HepG2 (cell line): ENCODE data around the gene MTMR4. TPM values are rescaled to one million over a fixed set of nuclear protein-coding genes. Genes with fewer than 3 reads are reported as not detected.
A peak's percentile ranks its signal among the peaks of the same experiment; 100 is the strongest.

Source experiments
- ARID3A ChIP-seq: IDR thresholded peaks from 2 replicates; pipeline ENCODE4 v1.6.1; 2012; ENCODE audit warnings: low read depth, low read length, improper control_type of control experiment
- CEBPG ChIP-seq: IDR thresholded peaks from 2 replicates; pipeline ENCODE4 v1.6.1; 2016
- FOSL1 ChIP-seq: sonication (generic); formaldehyde crosslinking; IDR thresholded peaks from 2 replicates; pipeline ENCODE4 v1.9.0; 2021; ENCODE audit warnings: missing genetic modification reagents, borderline replicate concordance
- HOMEZ ChIP-seq: IDR thresholded peaks from 2 replicates; pipeline ENCODE4 v1.6.1; 2016; ENCODE audit warnings: low read depth
- HOXD1 ChIP-seq: sonication (generic); formaldehyde crosslinking; IDR thresholded peaks from 2 replicates; pipeline ENCODE4 v1.5.0; 2020; ENCODE audit warnings: missing genetic modification reagents
- KAT8 ChIP-seq: IDR thresholded peaks from 2 replicates; pipeline ENCODE4 v1.6.1; 2016; ENCODE audit warnings: missing genetic modification reagents, missing compliant biosample characterization
- KDM3A ChIP-seq: IDR thresholded peaks from 2 replicates; pipeline ENCODE4 v1.6.1; 2018; ENCODE audit warnings: low read depth, missing compliant biosample characterization
- KDM4B ChIP-seq: sonication (generic); formaldehyde crosslinking; IDR thresholded peaks from 2 replicates; pipeline ENCODE4 v1.4.0; 2020; ENCODE audit warnings: missing genetic modification reagents
- MXD4 ChIP-seq: IDR thresholded peaks from 2 replicates; pipeline ENCODE4 v1.6.1; 2016; ENCODE audit warnings: mild to moderate bottlenecking, missing biosample characterization, missing genetic modification reagents
- REL ChIP-seq: sonication (generic); formaldehyde crosslinking; conservative IDR thresholded peaks from 2 replicates; pipeline ENCODE4 v1.8.0; 2022; ENCODE audit warnings: mild to moderate bottlenecking, missing genetic modification reagents, moderate library complexity
- RNF2 ChIP-seq: fragments of 450-650 bp; conservative IDR thresholded peaks from 2 replicates; pipeline ENCODE4 v1.6.1; 2016; ENCODE audit warnings: low read depth
- SCMH1 ChIP-seq: sonication (generic); formaldehyde crosslinking; IDR thresholded peaks from 2 replicates; pipeline ENCODE4 v1.9.0; 2021; ENCODE audit warnings: missing genetic modification reagents, mild to moderate bottlenecking, borderline replicate concordance
- TARDBP ChIP-seq: sonication (generic); formaldehyde crosslinking; IDR thresholded peaks from 2 replicates; pipeline ENCODE4 v1.8.0; 2022; ENCODE audit warnings: mild to moderate bottlenecking, missing genetic modification reagents
- TOPORS ChIP-seq: sonication (generic); formaldehyde crosslinking; IDR thresholded peaks from 2 replicates; pipeline ENCODE4 v1.8.0; 2023; ENCODE audit warnings: mild to moderate bottlenecking, missing genetic modification reagents
- ZGPAT ChIP-seq: IDR thresholded peaks from 2 replicates; pipeline ENCODE4 v1.6.1; 2016; ENCODE audit warnings: mild to moderate bottlenecking
- ZNF512B ChIP-seq: sonication (generic); formaldehyde crosslinking; IDR thresholded peaks from 2 replicates; pipeline ENCODE4 v1.5.1; 2020; ENCODE audit warnings: missing genetic modification reagents, mild to moderate bottlenecking, borderline replicate concordance
- ZNF747 ChIP-seq: sonication (generic); formaldehyde crosslinking; IDR thresholded peaks from 2 replicates; pipeline ENCODE4 v1.8.1; 2023; ENCODE audit warnings: missing genetic modification reagents, mild to moderate bottlenecking, borderline replicate concordance
- polyA plus RNA-seq, 8 experiments: library from polyadenylated mRNA; depleted of rRNA in 3 of 8; stranded (reverse) in 7 of 8; unstranded in 1 of 8; fragments of >200 nt; fragmentation: Illumina TruSeq in 4 of 8; extraction: Trizol in 4 of 8; gene quantifications; 2 replicates each; pipeline versions ENCODE4 v1.2.1 to v1.2.3, GENCODE V29; 2011 to 2016; ENCODE audit warnings: low read depth in 4 of 8, missing spikeins in 1 of 8, mixed read lengths in 1 of 8; ENCODE audit not compliant: insufficient read depth in 1 of 8
- total RNA-seq, 5 experiments: library from RNA; depleted of rRNA; stranded (reverse); fragments of >200 nt; fragmentation: Illumina TruSeq; extraction: Trizol; gene quantifications; 2 replicates each; pipeline ENCODE4 v1.2.3, GENCODE V29; 2016; ENCODE audit warnings: low read depth in 1 of 5
- TF ChIP-seq, protein P1 (sequence below): sonication (generic); formaldehyde crosslinking; IDR thresholded peaks from 2 replicates; pipeline ENCODE4 v1.4.0; 2020; ENCODE audit warnings: mild to moderate bottlenecking, low read depth, missing genetic modification reagents
- TF ChIP-seq, protein P2 (sequence below): sonication (generic); formaldehyde crosslinking; IDR thresholded peaks from 2 replicates; pipeline ENCODE4 v1.4.0; 2020; ENCODE audit warnings: missing genetic modification reagents, borderline replicate concordance

Gene MTMR4
- total and polyA plus RNA-seq, 2 of the 13 experiments (the other 11 are each of a cell fraction or from before 2014, with no cell fraction given), result 62.5 to 65.1 TPM

DNA sequence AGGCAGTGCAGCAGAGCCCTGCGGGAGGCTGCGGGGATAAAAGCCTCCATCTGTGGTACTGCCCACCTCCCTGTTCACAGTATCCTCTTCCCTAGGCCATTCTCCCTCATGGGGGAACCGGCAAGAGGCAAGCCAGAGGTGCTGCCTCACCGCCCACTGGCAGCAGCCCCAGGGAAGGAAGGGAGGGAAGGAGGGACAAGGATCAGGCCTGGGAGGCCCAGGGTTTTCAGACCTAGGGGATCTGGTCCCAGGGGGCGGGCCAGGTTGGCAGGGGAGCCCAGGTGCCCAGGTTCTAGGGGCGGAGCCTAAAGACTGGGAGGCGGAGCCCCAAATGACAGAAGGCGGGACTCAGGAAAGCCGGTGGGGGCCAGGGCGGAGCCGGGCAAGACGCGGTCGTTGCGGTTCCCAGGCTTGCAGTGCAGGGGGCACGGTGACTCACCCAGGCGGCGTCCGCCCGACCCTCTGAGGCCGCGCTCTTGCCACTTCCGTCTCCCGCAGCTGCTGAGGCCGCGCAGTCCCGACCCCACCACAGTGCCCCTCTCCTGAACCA is 3.0 kb upstream of the MTMR4 start (continued):
- TF ChIP-seq HOMEZ (CRISPR knock-in tag) (no peak), KDM4B (CRISPR knock-in tag) (no peak), ZGPAT (CRISPR knock-in tag) (peak; percentile 43; the same call in 1 of the 2 replicates), SCMH1 (CRISPR knock-in tag) (no peak), FOSL1 (CRISPR knock-in tag) (peak; percentile 85), TARDBP (CRISPR knock-in tag) (no peak), MXD4 (CRISPR knock-in tag) (no peak), HOXD1 (CRISPR knock-in tag) (no peak), TOPORS (CRISPR knock-in tag) (no peak), REL (CRISPR knock-in tag) (no peak), RNF2 (no peak), KAT8 (no peak), KDM3A (CRISPR knock-in tag) (0 out of 2 replicates have a peak, but pooled peaks have one; percentile 36), ZNF512B (CRISPR knock-in tag) (no peak; the same call in 1 of the 2 replicates), ZNF747 (CRISPR knock-in tag) (no peak), ARID3A (no peak), CEBPG (CRISPR knock-in tag) (no peak)
- TF ChIP-seq, protein P1, sequence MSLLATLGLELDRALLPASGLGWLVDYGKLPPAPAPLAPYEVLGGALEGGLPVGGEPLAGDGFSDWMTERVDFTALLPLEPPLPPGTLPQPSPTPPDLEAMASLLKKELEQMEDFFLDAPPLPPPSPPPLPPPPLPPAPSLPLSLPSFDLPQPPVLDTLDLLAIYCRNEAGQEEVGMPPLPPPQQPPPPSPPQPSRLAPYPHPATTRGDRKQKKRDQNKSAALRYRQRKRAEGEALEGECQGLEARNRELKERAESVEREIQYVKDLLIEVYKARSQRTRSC (CRISPR knock-in tag), result no peak
- TF ChIP-seq, protein P2, sequence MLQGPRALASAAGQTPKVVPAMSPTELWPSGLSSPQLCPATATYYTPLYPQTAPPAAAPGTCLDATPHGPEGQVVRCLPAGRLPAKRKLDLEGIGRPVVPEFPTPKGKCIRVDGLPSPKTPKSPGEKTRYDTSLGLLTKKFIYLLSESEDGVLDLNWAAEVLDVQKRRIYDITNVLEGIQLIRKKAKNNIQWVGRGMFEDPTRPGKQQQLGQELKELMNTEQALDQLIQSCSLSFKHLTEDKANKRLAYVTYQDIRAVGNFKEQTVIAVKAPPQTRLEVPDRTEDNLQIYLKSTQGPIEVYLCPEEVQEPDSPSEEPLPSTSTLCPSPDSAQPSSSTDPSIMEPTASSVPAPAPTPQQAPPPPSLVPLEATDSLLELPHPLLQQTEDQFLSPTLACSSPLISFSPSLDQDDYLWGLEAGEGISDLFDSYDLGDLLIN (CRISPR knock-in tag), result peak; percentile 56; the same call in 1 of the 2 replicates
